ENCODE data around the gene SYTL3.
"Not testable (repeated sequence)": the region's sequence is repeated elsewhere in the genome, so short reads cannot be mapped to it uniquely, and the experiment has no call there.

Gene SYTL3

DNA sequence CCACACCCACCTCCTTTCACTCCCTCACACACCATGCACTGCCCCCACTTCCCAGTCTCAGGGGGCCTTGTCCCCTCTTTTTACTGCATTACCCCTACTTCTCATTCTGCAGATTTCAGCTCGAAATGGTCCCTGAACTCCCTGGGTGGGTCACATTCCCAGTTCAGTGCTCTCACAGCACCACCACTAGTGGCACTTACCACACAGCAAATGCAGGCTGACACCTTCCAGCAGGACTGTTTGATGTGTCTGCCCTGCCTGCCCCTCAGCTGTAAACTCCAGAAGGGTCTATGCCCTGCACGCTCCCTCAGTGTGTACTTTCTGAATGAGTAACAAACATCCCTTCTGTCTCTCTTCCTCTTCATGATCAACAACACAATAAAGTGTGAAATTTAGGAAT, 9.3 kb upstream of the SYTL3 start:
- no peak for DNase-seq (ENCODE audit: low spot score)

GRCh38 chr6:158642097-158642601, 7.7 kb upstream of the SYTL3 start:
- no peak for DNase-seq (ENCODE audit: low spot score)

DNA sequence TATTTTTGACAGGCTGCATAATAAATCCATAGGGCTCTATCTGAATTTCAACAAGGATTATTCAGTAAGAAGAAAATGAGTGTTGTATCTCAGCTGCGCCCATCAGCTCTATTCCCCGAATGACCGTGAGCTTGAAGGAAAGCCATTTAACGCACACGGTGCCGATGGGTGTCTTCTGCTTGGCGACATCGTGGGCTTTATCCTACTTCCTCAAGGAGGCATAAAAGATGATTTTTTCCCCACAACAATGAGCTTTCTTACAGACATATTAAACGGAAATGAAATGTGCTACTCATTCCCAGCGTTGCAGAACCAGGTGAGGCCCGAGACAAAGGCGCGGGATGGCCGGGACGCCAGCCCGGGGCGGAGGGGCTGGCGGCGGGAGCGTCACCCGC, 6.0 kb upstream of the SYTL3 start:
- DNase-seq (ENCODE audit: low spot score), result no peak

- DNase-seq (ENCODE audit: low spot score), result peak; percentile 99
Observed at GRCh38 chr6:158644231-158645063, 5.4 kb upstream of the SYTL3 start, which contains the start of gene DYNLT1. Gene DYNLT1 (minus strand): TSS chr6:158644743. CDS start chr6:158644708, 35 bp downstream.

DNA sequence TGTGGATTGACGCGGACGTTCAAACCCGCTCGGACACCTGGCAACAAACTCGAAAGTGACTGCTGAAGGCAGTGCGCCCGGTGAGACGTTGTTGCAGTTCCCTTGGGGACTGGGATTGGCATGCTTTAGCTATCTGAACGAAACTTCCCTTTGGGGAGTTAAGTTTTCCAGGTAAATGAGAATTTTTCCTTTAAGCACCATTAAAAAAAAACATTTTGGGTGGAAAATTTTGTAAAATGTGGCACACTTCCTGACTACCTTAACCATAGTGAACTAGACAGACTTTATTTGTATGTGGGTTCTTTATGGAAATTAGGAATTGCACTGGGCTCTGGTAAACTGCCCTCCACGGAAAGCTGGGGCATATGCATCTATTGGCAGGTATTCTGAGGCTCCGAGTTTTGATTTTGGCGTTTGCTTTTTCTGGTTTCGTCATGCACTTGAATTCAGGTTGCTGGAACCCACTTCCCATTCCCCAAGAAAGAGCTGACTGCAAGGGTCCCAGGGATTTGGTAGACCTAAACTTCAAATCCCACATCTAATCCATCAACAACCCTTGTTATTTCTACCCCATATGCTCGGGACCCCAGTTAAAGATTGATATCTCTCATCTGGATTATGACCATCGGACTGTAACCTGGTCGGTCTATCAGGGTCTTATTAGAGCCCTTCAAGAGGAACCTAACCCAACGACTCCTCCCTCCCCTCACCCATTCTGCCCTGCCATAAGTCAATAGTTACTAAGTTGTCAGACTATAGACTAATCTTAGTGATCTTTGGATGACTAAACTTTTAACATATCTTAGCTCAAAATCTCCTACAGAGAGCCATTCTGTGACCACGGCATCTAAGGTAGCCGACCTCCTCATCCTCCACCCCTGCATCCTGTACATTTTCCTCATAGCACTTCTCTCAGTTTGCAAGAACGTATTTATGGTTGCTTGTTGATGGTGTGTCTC, 4.5 kb upstream of the SYTL3 start:
- DNase-seq (ENCODE audit: low spot score), result no peak

- no peak for DNase-seq (ENCODE audit: low spot score)
Observed at GRCh38 chr6:158646023-158646910, 3.6 kb upstream of the SYTL3 start.

DNA sequence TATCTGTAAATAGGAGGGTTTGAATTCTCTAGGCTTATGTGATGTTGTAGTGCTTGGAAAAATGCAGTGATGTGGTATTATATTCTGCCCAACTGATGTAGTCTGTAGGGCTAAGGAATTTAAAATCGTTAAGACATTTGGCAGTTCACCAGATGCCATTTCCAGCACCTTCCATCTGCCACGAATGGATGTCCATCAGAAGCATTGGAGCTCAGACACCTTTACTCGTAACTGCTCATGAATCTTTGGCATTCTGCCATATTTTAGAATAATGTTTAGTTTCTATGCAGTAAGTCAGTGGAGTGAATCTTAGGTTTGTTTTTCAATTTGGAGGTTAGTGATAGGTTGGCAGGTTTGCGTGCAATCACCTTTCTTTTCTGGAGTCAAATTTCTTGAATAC, 2.4 kb upstream of the SYTL3 start:
- DNase-seq (ENCODE audit: low spot score), result no peak

- peak; percentile 77 for DNase-seq (ENCODE audit: low spot score)
Observed at GRCh38 chr6:158648682-158649131, 1.1 kb upstream of the SYTL3 start.

- DNase-seq (ENCODE audit: low spot score), result not testable (repeated sequence)
Observed at GRCh38 chr6:158651981-158652737, 2.3 kb downstream of the SYTL3 start.

GRCh38 chr6:158653577-158654354, 3.9 kb downstream of the SYTL3 start:
- no peak for DNase-seq (ENCODE audit: low spot score)

DNA sequence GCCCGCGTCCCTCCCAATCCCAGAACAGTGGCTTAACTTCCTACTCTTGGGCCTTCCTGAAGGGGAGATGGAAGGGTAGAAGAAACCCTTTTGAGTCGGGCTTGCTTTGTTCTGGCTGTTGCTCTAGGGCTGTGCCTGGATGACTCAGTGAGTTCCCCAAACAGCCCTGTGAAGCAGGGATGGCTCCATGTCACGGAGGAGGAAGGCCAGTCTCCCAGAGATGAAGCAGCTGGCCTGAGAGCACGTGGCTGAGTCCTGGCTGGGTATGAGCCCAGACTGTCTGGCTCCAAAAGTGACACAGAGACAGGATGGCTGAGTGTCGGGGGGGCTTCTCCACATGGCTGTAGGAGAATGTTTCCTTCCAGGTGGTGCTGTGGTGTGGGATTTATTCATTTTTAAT, 4.6 kb downstream of the SYTL3 start:
- DNase-seq (ENCODE audit: low spot score), result peak; percentile 81

DNA sequence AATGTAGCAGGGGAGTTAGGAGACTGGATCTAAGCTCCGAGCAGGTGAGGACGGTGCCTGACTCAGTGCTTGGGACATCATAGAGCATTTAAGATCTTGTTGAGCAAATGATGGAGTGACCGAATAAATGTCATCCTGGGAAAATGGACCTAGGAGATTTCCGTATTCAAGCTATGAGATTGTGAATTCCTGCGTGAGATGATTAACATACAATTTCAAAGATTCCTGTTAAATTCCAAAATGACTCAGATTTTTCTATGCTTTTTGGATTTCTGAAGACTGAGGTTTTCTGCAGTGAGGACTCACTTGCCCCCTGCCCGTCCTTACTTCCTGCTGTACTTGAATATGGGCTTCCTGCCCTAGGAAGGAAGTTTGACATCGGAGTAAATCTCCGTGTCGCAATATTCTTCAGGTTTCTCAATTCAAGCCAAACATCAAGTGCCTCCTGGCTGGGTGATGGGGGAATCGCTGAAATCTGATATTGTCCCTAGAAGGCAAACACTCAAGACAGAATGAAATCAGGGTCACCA, 5.2 kb downstream of the SYTL3 start:
- peak; percentile 72 for DNase-seq (ENCODE audit: low spot score)

GRCh38 chr6:158655569-158656450, 6.0 kb downstream of the SYTL3 start:
- no peak for DNase-seq (ENCODE audit: low spot score)

- not testable (repeated sequence) for DNase-seq (ENCODE audit: low spot score)
Observed at GRCh38 chr6:158656986-158657385, 7.1 kb downstream of the SYTL3 start.

- DNase-seq (ENCODE audit: low spot score), result peak; percentile 39
Observed at GRCh38 chr6:158660333-158660754, 10.5 kb downstream of the SYTL3 start.

DNA sequence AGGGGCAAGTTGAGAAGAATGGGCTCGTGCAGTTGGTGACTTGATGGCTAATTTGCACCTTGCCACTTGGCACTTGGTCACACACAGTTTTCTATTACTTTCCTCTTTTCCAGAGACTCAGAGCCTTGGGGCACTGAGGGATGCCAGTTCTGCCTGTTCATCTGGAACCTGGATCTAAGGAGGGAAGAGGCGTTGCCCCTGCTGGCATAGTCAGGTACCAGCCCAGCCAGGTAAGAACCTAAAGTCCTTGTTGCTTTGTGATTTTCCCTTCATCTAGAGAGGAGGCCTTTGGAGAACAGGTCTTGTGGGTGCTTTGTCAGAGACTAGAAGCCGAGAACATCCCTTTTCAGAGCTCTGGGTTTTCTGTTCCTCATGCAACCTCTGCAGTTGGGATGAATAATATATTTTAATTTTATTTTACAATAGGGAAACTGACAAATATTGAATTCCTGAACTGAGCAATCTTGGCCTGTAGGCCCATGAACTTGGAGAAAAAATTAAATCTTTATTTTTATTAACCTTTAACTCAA, 11.4 kb downstream of the SYTL3 start:
- no peak for DNase-seq (ENCODE audit: low spot score)

DNA sequence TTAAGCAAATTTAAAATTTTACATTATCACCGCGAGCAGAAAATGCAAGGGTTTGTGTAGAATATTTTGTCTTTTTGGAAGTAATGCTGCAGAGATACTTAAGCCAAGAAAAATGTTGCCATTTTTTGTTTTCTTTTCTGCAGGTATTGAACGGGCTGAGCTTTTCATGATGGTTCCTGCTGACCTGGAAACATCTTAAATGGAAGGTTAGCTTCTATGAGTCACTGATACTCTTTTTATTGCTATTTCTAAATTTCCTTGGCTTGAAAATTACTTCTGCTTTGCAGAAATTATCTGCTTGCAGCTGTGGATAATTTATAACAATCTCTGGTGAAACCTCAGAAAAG, 12.7 kb downstream of the SYTL3 start:
- no peak for DNase-seq (ENCODE audit: low spot score)

DNA sequence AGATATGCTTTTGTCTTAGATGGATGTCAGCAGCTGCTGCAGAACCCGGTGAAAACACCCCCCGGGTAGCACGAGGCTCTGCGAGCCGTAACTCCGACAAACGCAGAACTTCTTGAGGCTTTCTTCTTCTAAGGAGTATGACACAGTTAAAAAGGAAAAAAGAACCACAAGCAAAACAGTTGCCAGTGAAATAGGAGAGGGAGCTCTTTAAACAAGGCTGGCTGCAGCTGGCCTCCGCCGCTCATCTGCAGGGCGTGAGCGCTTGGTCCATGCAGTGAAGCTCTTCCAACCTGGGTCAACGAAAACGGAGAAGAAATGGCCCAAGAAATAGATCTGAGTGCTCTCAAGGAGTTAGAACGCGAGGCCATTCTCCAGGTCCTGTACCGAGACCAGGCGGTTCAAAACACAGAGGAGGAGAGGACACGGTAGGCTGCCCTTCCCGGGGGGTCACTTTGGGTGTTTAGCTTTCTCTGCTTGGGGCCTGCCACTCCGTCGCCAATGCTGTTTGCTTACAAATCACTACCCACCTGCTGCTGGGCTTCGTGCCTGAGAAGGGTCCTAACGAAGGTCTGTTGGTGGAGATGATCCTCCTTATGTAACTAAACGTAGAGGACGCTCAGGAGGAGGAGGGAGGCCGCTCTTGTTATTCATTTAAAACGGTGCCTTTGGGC, 13.2 kb downstream of the SYTL3 start:
- DNase-seq (ENCODE audit: low spot score), result peak; percentile 37
